HepG2 (cell line): ENCODE data around the gene ADRM1. TPM values are rescaled to one million over a fixed set of nuclear protein-coding genes. Genes with fewer than 3 reads are reported as not detected.
A peak's percentile ranks its signal among the peaks of the same experiment; 100 is the strongest.

ENCODE experiments used
- AGO2 ChIP-seq: fragments of 200-400 bp; formaldehyde crosslinking; optimal IDR thresholded peaks from 2 replicates; pipeline ENCODE3; 2017; ENCODE audit warnings: mild to moderate bottlenecking, low read depth, low read length, moderate library complexity
- ATF4 ChIP-seq, 2 experiments: fragments of 450-650 bp in 1 of 2; sonication (generic) in 1 of 2; formaldehyde crosslinking; IDR thresholded peaks; 2 replicates each; pipeline versions ENCODE4 v1.5.0 to v1.8.0; 2020 to 2022; ENCODE audit warnings: mild to moderate bottlenecking in 1 of 2, missing genetic modification reagents in 1 of 2
- ELF1 ChIP-seq: sonication (generic); formaldehyde crosslinking; IDR thresholded peaks from 2 replicates; pipeline ENCODE4 v1.4.0; 2020; ENCODE audit warnings: missing genetic modification reagents
- HOXD1 ChIP-seq: sonication (generic); formaldehyde crosslinking; IDR thresholded peaks from 2 replicates; pipeline ENCODE4 v1.5.0; 2020; ENCODE audit warnings: missing genetic modification reagents
- IKZF1 ChIP-seq: fragments of 450-650 bp; IDR thresholded peaks from 2 replicates; pipeline ENCODE4 v1.7.1; 2016
- KDM1A ChIP-seq: IDR thresholded peaks from 2 replicates; pipeline ENCODE4 v1.6.1; 2016; ENCODE audit warnings: missing compliant biosample characterization
- SOX13 ChIP-seq, 3 experiments: fragments of 450-650 bp in 1 of 3; sonication (generic) in 1 of 3; formaldehyde crosslinking in 1 of 3; IDR thresholded peaks in 2 of 3; conservative IDR thresholded peaks in 1 of 3; 2 replicates each; pipeline versions ENCODE4 v1.5.0 to v1.6.1; 2016 to 2020; ENCODE audit warnings: antibody characterized with exemption in 1 of 3, mild to moderate bottlenecking in 1 of 3, missing compliant biosample characterization in 1 of 3, missing genetic modification reagents in 1 of 3, moderate library complexity in 1 of 3
- SOX6 ChIP-seq, 2 experiments: fragments of 450-650 bp in 1 of 2; sonication (generic) in 1 of 2; formaldehyde crosslinking in 1 of 2; IDR thresholded peaks; 2 replicates each; pipeline versions ENCODE4 v1.4.0 to v1.6.1; 2017 to 2020; ENCODE audit warnings: antibody characterized with exemption in 1 of 2, mild to moderate bottlenecking in 1 of 2, missing genetic modification reagents in 1 of 2
- TRIM24 ChIP-seq: sonication (generic); formaldehyde crosslinking; IDR thresholded peaks from 2 replicates; pipeline ENCODE4 v1.8.0; 2022; ENCODE audit warnings: mild to moderate bottlenecking, missing genetic modification reagents
- ZBTB10 ChIP-seq: sonication (generic); formaldehyde crosslinking; IDR thresholded peaks from 2 replicates; pipeline ENCODE4 v1.4.0; 2020; ENCODE audit warnings: missing genetic modification reagents, borderline replicate concordance
- ZHX2 ChIP-seq, 2 experiments: sonication (generic) in 1 of 2; formaldehyde crosslinking in 1 of 2; IDR thresholded peaks; 2 replicates each; pipeline versions ENCODE4 v1.6.1 to v1.9.0; 2014 to 2022; ENCODE audit warnings: antibody characterized with exemption in 1 of 2, borderline replicate concordance in 1 of 2, inconsistent platforms in 1 of 2, low read depth in 1 of 2, missing genetic modification reagents in 1 of 2
- ZMAT3 ChIP-seq: sonication (generic); formaldehyde crosslinking; conservative IDR thresholded peaks from 2 replicates; pipeline ENCODE4 v1.7.0; 2021; ENCODE audit warnings: missing genetic modification reagents
- ZNF253 ChIP-seq: sonication (generic); formaldehyde crosslinking; IDR thresholded peaks from 2 replicates; pipeline ENCODE4 v1.8.0; 2022; ENCODE audit warnings: mild to moderate bottlenecking, missing genetic modification reagents, borderline replicate concordance
- ZNF333 ChIP-seq: sonication (generic); formaldehyde crosslinking; IDR thresholded peaks from 2 replicates; pipeline ENCODE4 v1.4.0; 2020; ENCODE audit warnings: mild to moderate bottlenecking, missing genetic modification reagents, borderline replicate concordance
- polyA plus RNA-seq, 8 experiments: library from polyadenylated mRNA; depleted of rRNA in 3 of 8; stranded (reverse) in 7 of 8; unstranded in 1 of 8; fragments of >200 nt; fragmentation: Illumina TruSeq in 4 of 8; extraction: Trizol in 4 of 8; gene quantifications; 2 replicates each; pipeline versions ENCODE4 v1.2.1 to v1.2.3, GENCODE V29; 2011 to 2016; ENCODE audit warnings: low read depth in 4 of 8, missing spikeins in 1 of 8, mixed read lengths in 1 of 8; ENCODE audit not compliant: insufficient read depth in 1 of 8
- total RNA-seq, 5 experiments: library from RNA; depleted of rRNA; stranded (reverse); fragments of >200 nt; fragmentation: Illumina TruSeq; extraction: Trizol; gene quantifications; 2 replicates each; pipeline ENCODE4 v1.2.3, GENCODE V29; 2016; ENCODE audit warnings: low read depth in 1 of 5

ADRM1 gene
- total and polyA plus RNA-seq, 2 of the 13 experiments (the other 11 are each of a cell fraction or from before 2014, with no cell fraction given), result 92.9 to 154 TPM

GRCh38 chr20:62329389-62330377 lies 26.9 kb downstream of the ADRM1 start (continued):
- TF ChIP-seq ZHX2 (IDR thresholded peaks at IDR 0.05; ENCODE audit: low read depth) (no peak), ZHX2 (CRISPR knock-in tag; IDR thresholded peaks at IDR 0.05; ENCODE audit: borderline replicate concordance) (no peak), SOX6 (IDR thresholded peaks at IDR 0.05) (no peak), SOX6 (CRISPR knock-in tag; IDR thresholded peaks at IDR 0.05) (no peak), ZBTB10 (CRISPR knock-in tag) (no peak), ELF1 (CRISPR knock-in tag) (no peak), AGO2 (peak; percentile 49), ZMAT3 (no peak), ZNF253 (no peak), SOX13 (IDR thresholded peaks at IDR 0.05) (no peak), SOX13 (CRISPR knock-in tag; conservative IDR thresholded peaks at IDR 0.05 in 1 of 2, IDR thresholded peaks at IDR 0.05 in 1 of 2) (no peak), IKZF1 (no peak), KDM1A (CRISPR knock-in tag) (no peak), ZNF333 (CRISPR knock-in tag) (no peak), HOXD1 (CRISPR knock-in tag) (no peak), ATF4 (CRISPR knock-in tag; IDR thresholded peaks at IDR 0.05) (no peak), TRIM24 (no peak)
